Keratinocyte (primary cell): Measurements from ENCODE around the gene DSCAML1. TPM values are rescaled to one million over a fixed set of nuclear protein-coding genes. Genes with fewer than 3 reads are reported as not detected.

ENCODE experiments used
- DNase-seq: peaks from one replicate; pipeline ENCODE4 v3.0.0-alpha.2; 2011; ENCODE audit warnings: low read depth, missing footprints, low spot score
- FAIRE-seq: peaks from 2 replicates; lab custom pipeline; 2011; peaks lifted over from hg19 to GRCh38; lab: Jason Lieb, UNC
- H2AFZ ChIP-seq: 2 replicates; pipeline ENCODE4 v1.6.0; 2012; ENCODE audit warnings: low read length, control low read depth, inconsistent platforms; ENCODE audit not compliant: control insufficient read depth
- H3K27ac ChIP-seq: 2 replicates; pipeline ENCODE4 v1.5.1; 2011; ENCODE audit warnings: low read length; ENCODE audit not compliant: control insufficient read depth, insufficient read depth
- H3K27me3 ChIP-seq: 3 replicates; pipeline ENCODE4 v1.6.0; 2011; ENCODE audit warnings: low read length; ENCODE audit not compliant: control insufficient read depth, insufficient read depth; ENCODE audit errors: extremely low read depth
- H3K36me3 ChIP-seq, 2 experiments: 2 replicates in 1 of 2; 3 replicates in 1 of 2; pipeline ENCODE4 v1.5.1; 2011; ENCODE audit warnings: low read length in 2 of 2, mild to moderate bottlenecking in 1 of 2; ENCODE audit not compliant: control insufficient read depth in 2 of 2, insufficient read depth in 2 of 2; ENCODE audit errors: extremely low read depth in 1 of 2
- H3K4me1 ChIP-seq: 3 replicates; pipeline ENCODE4 v1.5.1; 2011; ENCODE audit warnings: low read length; ENCODE audit not compliant: control insufficient read depth, insufficient read depth; ENCODE audit errors: extremely low read depth
- H3K4me2 ChIP-seq: 3 replicates; pipeline ENCODE4 v1.6.0; 2011; ENCODE audit warnings: low read depth, low read length; ENCODE audit not compliant: control insufficient read depth, insufficient read depth; ENCODE audit errors: extremely low read depth
- H3K4me3 ChIP-seq, 3 experiments: fragments of 200-600 bp in 1 of 3; sonication (generic) in 1 of 3; 2 replicates in 2 of 3; 3 replicates in 1 of 3; pipeline ENCODE4 v1.5.1; 2011 to 2016; ENCODE audit warnings: low read length in 3 of 3, mild to moderate bottlenecking in 3 of 3, control low read depth in 2 of 3, inconsistent platforms in 1 of 3, low read depth in 1 of 3, mixed read lengths in 1 of 3, mixed run types in 1 of 3, moderate library complexity in 1 of 3; ENCODE audit not compliant: control insufficient read depth in 2 of 3, insufficient read depth in 2 of 3; ENCODE audit errors: extremely low read depth in 1 of 3
- H3K79me2 ChIP-seq: 2 replicates; pipeline ENCODE4 v1.6.0; 2012; ENCODE audit warnings: low read length; ENCODE audit not compliant: control insufficient read depth, insufficient read depth
- H3K9ac ChIP-seq: 3 replicates; pipeline ENCODE4 v1.6.0; 2011; ENCODE audit warnings: low read length; ENCODE audit not compliant: control insufficient read depth, insufficient read depth; ENCODE audit errors: extremely low read depth
- H3K9me1 ChIP-seq: 3 replicates; pipeline ENCODE4 v1.6.0; 2011; ENCODE audit warnings: low read length; ENCODE audit not compliant: control insufficient read depth, insufficient read depth; ENCODE audit errors: extremely low read depth
- H3K9me3 ChIP-seq: 2 replicates; pipeline ENCODE4 v1.5.1; 2012; ENCODE audit warnings: low read depth, low read length; ENCODE audit not compliant: control insufficient read depth
- H4K20me1 ChIP-seq: 3 replicates; pipeline ENCODE4 v1.6.0; 2011; ENCODE audit warnings: low read length; ENCODE audit not compliant: control insufficient read depth, insufficient read depth; ENCODE audit errors: extremely low read depth
- EZH2 ChIP-seq: IDR thresholded peaks from one replicate; pipeline ENCODE4 v1.6.1; 2012; ENCODE audit warnings: inconsistent platforms, mild to moderate bottlenecking, low read length, moderate library complexity
- dilution Hi-C: fragments of 300-500 bp; cut with MboI; formaldehyde crosslinking; loops from one replicate; pipeline ENCODE4 v1.7.0; 2020; ENCODE audit warnings: low sequenced_read_pairs; ENCODE audit not compliant: extremely low pct_ligation_motif_present
- polyA plus RNA-seq, 5 experiments: library from polyadenylated mRNA; depleted of rRNA in 3 of 5; stranded (reverse) in 3 of 5; stranded (forward) in 1 of 5; unstranded in 1 of 5; fragments of >200 nt; gene quantifications; 1 replicate in 1 of 5; 2 replicates in 3 of 5; 3 replicates in 1 of 5; pipeline versions ENCODE4 v1.2.1 to v1.2.3, GENCODE V29; 2011 to 2012; ENCODE audit warnings: missing spikeins in 2 of 5, low read depth in 1 of 5, low replicate concordance in 1 of 5
- TF ChIP-seq, protein P1 (sequence below), 3 experiments: IDR thresholded peaks in 1 of 3; conservative IDR thresholded peaks in 1 of 3; optimal IDR thresholded peaks in 1 of 3; 2 replicates in 2 of 3; 3 replicates in 1 of 3; pipeline versions ENCODE3 to v1.5.1; 2011; ENCODE audit warnings: low read length in 3 of 3, mild to moderate bottlenecking in 3 of 3, moderate library complexity in 2 of 3, control low read depth in 1 of 3, inconsistent platforms in 1 of 3; ENCODE audit not compliant: insufficient read depth in 2 of 3; ENCODE audit errors: extremely low read depth in 1 of 3

Gene DSCAML1
- polyA plus RNA-seq, 1 donor (not counting 4 experiments of a cell fraction or from before 2014, with no cell fraction given) = not detected

DNA sequence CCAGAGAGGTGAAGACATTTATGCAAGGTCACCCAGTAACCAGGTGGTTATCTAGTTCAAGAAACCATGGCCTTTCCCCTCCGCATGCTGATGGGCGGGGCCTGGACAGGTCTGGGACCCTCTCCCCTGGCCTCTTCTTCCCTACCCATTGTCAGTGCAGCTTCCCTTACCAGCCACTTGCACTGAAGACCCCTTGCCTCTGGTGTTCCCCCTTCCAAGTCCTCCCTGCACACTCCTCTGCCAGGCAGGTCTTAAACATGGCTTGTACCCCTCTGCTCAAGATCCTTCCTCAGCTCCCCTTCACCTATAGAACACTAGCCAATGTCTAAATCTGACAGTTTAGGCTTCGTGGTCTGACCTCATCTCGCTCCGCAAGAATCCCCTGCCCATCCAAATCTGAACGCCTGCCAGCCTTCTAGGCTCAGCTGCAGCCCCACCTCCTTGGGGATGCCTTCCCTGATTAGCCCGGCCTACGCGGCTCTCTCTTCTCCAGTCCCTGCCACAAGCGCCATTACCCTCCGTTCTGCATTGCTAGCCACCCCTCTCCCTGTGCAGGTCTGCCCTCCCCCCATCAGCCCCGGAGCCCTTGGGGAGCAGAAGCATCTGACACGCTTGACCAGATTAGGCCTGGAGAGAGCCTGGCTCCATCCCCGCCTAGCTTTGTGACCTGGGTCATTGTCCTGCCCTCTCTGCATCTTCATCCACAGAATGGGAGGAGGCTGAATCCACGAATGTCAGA lies 213.8 kb downstream of the DSCAML1 start:
- DNase-seq = no peak
- H2AFZ ChIP-seq = no peak overlapping the region
- dilution Hi-C loops = no loop called here
- H3K27ac ChIP-seq = no peak overlapping the region
- H3K4me1 ChIP-seq = no peaks in the 10 kb centered on the region
- TF ChIP-seq, protein P1, sequence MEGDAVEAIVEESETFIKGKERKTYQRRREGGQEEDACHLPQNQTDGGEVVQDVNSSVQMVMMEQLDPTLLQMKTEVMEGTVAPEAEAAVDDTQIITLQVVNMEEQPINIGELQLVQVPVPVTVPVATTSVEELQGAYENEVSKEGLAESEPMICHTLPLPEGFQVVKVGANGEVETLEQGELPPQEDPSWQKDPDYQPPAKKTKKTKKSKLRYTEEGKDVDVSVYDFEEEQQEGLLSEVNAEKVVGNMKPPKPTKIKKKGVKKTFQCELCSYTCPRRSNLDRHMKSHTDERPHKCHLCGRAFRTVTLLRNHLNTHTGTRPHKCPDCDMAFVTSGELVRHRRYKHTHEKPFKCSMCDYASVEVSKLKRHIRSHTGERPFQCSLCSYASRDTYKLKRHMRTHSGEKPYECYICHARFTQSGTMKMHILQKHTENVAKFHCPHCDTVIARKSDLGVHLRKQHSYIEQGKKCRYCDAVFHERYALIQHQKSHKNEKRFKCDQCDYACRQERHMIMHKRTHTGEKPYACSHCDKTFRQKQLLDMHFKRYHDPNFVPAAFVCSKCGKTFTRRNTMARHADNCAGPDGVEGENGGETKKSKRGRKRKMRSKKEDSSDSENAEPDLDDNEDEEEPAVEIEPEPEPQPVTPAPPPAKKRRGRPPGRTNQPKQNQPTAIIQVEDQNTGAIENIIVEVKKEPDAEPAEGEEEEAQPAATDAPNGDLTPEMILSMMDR (optimal IDR thresholded peaks at IDR 0.05 in 1 of 3, IDR thresholded peaks at IDR 0.05 in 1 of 3, conservative IDR thresholded peaks at IDR 0.05 in 1 of 3; ENCODE audit: extremely low read depth in 1 of 3, insufficient read depth in 2 of 3, low read length in 3 of 3) = no peak
- TF ChIP-seq EZH2 = no peak
- no peak overlapping the region for H3K9ac ChIP-seq
- H4K20me1 ChIP-seq = no peaks in the 10 kb centered on the region
- H3K9me1 ChIP-seq = no peaks in the 10 kb centered on the region
- H3K4me3 ChIP-seq = no peak overlapping the region
- peaks cover 2% of the 10 kb centered on the region for H3K27me3 ChIP-seq
- H3K4me2 ChIP-seq = no peak overlapping the region
- FAIRE-seq = no peak
- H3K9me3 ChIP-seq = no peaks in the 10 kb centered on the region
- no peaks in the 10 kb centered on the region for H3K36me3 ChIP-seq
- no peaks in the 10 kb centered on the region for H3K79me2 ChIP-seq

DNA sequence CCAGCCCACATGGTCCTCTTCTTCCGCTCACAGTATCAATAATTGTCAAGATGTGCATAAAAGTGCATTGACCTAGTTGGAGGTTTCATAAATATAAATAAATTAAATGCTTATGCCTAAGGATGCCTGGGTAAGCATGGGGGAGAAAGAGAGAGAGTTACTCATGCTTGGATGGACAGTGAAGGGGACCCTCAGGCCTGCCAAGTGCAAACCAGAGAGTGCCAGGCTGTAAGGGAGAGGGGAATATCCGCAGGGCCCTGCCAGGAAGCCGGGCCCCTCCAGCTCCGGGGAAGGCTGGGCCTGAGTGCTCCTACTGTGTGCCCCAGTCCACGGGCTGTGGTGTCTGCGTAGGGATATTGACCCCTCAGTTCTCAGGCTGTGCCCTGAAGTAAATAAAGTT lies 214.6 kb downstream of the DSCAML1 start:
- no peak overlapping the region for H3K4me2 ChIP-seq
- H3K4me3 ChIP-seq = no peak overlapping the region
- no peaks in the 10 kb centered on the region for H3K9me3 ChIP-seq
- dilution Hi-C loops = no loop called here
- no peak overlapping the region for H3K27ac ChIP-seq
- H3K9me1 ChIP-seq = no peaks in the 10 kb centered on the region
- no peak overlapping the region for H2AFZ ChIP-seq
- no peak for FAIRE-seq
- DNase-seq = no peak
- no peaks in the 10 kb centered on the region for H3K79me2 ChIP-seq
- H3K4me1 ChIP-seq = no peaks in the 10 kb centered on the region
- H3K27me3 ChIP-seq = peaks cover 2% of the 10 kb centered on the region
- H3K36me3 ChIP-seq = no peaks in the 10 kb centered on the region
- no peak overlapping the region for H3K9ac ChIP-seq
- TF ChIP-seq, protein P1 (optimal IDR thresholded peaks at IDR 0.05 in 1 of 3, IDR thresholded peaks at IDR 0.05 in 1 of 3, conservative IDR thresholded peaks at IDR 0.05 in 1 of 3; ENCODE audit: extremely low read depth in 1 of 3, insufficient read depth in 2 of 3, low read length in 3 of 3) = no peak
- TF ChIP-seq EZH2 = no peak
- H4K20me1 ChIP-seq = no peaks in the 10 kb centered on the region
